ENCODE results near the gene ATXN1. TPM values are rescaled to one million over a fixed set of nuclear protein-coding genes. Genes with fewer than 3 reads are reported as not detected.

The ATXN1 gene
- total and polyA plus RNA-seq, 2 of the 13 experiments (the other 11 are each of a cell fraction or from before 2014, with no cell fraction given) = 20.7 to 39.5 TPM

DNA sequence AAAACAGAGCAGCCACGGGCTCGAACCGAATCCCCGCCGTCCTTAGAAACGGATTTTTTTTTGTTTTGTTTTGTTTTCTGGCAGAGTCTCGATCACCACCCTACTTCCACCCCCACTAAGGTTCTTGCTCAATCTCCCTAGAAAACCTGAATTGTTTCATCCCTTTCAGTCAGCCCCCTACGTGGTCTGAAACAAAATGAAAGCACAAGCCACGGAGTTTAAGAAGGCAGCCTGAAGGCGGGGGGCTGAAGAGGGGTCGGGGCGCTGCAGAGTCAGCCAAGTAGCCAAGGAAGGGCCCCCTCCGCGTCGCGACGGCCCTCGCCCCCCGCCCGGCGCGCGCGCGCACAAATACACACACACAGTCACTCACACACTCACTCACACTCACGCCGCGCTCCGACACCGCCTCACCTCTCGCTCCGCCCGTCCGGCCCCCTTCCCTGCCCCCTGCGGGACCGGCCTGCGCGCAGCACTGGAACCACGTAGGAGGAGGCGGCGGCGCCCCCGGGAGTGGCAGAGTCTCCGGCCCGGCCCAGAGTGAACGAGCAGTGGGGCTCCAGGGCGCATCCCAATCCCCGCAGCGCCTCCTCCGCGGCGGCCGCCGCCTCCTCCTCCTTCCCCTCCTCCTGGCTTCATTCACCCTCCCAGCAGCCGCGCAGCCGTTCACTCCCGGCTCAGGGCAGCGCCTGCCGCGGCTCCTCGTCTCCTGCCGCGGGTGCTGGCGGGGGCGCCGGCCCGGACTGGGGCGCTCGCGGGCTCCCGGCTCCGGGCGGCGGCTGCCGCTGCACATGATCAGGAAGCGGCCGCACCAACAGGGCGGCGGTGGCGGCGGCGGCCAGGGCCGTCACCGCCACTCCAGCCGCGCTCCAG, 1.4 kb downstream of the ATXN1 start (continued):
- TF ChIP-seq, protein P1, sequence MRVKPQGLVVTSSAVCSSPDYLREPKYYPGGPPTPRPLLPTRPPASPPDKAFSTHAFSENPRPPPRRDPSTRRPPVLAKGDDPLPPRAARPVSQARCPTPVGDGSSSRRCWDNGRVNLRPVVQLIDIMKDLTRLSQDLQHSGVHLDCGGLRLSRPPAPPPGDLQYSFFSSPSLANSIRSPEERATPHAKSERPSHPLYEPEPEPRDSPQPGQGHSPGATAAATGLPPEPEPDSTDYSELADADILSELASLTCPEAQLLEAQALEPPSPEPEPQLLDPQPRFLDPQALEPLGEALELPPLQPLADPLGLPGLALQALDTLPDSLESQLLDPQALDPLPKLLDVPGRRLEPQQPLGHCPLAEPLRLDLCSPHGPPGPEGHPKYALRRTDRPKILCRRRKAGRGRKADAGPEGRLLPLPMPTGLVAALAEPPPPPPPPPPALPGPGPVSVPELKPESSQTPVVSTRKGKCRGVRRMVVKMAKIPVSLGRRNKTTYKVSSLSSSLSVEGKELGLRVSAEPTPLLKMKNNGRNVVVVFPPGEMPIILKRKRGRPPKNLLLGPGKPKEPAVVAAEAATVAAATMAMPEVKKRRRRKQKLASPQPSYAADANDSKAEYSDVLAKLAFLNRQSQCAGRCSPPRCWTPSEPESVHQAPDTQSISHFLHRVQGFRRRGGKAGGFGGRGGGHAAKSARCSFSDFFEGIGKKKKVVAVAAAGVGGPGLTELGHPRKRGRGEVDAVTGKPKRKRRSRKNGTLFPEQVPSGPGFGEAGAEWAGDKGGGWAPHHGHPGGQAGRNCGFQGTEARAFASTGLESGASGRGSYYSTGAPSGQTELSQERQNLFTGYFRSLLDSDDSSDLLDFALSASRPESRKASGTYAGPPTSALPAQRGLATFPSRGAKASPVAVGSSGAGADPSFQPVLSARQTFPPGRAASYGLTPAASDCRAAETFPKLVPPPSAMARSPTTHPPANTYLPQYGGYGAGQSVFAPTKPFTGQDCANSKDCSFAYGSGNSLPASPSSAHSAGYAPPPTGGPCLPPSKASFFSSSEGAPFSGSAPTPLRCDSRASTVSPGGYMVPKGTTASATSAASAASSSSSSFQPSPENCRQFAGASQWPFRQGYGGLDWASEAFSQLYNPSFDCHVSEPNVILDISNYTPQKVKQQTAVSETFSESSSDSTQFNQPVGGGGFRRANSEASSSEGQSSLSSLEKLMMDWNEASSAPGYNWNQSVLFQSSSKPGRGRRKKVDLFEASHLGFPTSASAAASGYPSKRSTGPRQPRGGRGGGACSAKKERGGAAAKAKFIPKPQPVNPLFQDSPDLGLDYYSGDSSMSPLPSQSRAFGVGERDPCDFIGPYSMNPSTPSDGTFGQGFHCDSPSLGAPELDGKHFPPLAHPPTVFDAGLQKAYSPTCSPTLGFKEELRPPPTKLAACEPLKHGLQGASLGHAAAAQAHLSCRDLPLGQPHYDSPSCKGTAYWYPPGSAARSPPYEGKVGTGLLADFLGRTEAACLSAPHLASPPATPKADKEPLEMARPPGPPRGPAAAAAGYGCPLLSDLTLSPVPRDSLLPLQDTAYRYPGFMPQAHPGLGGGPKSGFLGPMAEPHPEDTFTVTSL (CRISPR knock-in tag; IDR thresholded peaks at IDR 0.05; ENCODE audit: borderline replicate concordance) = peak; percentile 54; the same call in 1 of the 2 replicates
- no peak for TF ChIP-seq ZNF530 (CRISPR knock-in tag; IDR thresholded peaks at IDR 0.05; ENCODE audit: low read depth)
- TF ChIP-seq KDM1A (CRISPR knock-in tag; IDR thresholded peaks at IDR 0.05) = peak; percentile 39; the same call in 1 of the 2 replicates
- TF ChIP-seq MED8 (CRISPR knock-in tag; IDR thresholded peaks at IDR 0.05; ENCODE audit: insufficient replicate concordance) = no peak
- TF ChIP-seq ZNF382 (CRISPR knock-in tag; IDR thresholded peaks at IDR 0.05; ENCODE audit: borderline replicate concordance) = no peak
- TF ChIP-seq ATM (IDR thresholded peaks at IDR 0.05; ENCODE audit: borderline replicate concordance) = no peak
- TF ChIP-seq ZBTB3 (CRISPR knock-in tag; IDR thresholded peaks at IDR 0.05; ENCODE audit: borderline replicate concordance, low read depth) = no peak
- TF ChIP-seq, protein P2, sequence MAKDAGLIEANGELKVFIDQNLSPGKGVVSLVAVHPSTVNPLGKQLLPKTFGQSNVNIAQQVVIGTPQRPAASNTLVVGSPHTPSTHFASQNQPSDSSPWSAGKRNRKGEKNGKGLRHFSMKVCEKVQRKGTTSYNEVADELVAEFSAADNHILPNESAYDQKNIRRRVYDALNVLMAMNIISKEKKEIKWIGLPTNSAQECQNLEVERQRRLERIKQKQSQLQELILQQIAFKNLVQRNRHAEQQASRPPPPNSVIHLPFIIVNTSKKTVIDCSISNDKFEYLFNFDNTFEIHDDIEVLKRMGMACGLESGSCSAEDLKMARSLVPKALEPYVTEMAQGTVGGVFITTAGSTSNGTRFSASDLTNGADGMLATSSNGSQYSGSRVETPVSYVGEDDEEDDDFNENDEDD (CRISPR knock-in tag; IDR thresholded peaks at IDR 0.05; ENCODE audit: borderline replicate concordance) = peak; percentile 50; the same call in 1 of the 2 replicates
- TF ChIP-seq KMT2B (CRISPR knock-in tag; IDR thresholded peaks at IDR 0.05) = peak; percentile 91
- TF ChIP-seq ZNF747 (CRISPR knock-in tag; IDR thresholded peaks at IDR 0.05; ENCODE audit: borderline replicate concordance) = no peak
- no peak for TF ChIP-seq MTF1 (CRISPR knock-in tag; IDR thresholded peaks at IDR 0.05)
- no peak for TF ChIP-seq NR1H2 (CRISPR knock-in tag; IDR thresholded peaks at IDR 0.05; ENCODE audit: borderline replicate concordance, low read depth)
- TF ChIP-seq TOE1 (CRISPR knock-in tag; IDR thresholded peaks at IDR 0.05) = peak; percentile 55; the same call in 1 of the 2 replicates
- no peak for TF ChIP-seq EHMT2 (IDR thresholded peaks at IDR 0.05; ENCODE audit: borderline replicate concordance, low read depth, low read length)
- TF ChIP-seq IRF2 (CRISPR knock-in tag; IDR thresholded peaks at IDR 0.05) = peak; percentile 75
- peak; percentile 79; the same call in 1 of the 2 replicates for TF ChIP-seq ZNF333 (CRISPR knock-in tag; IDR thresholded peaks at IDR 0.05; ENCODE audit: borderline replicate concordance)
- 0 out of 2 replicates have a peak, but pooled peaks have one; percentile 34 for TF ChIP-seq MYNN (CRISPR knock-in tag; IDR thresholded peaks at IDR 0.05; ENCODE audit: low read depth)
- peak; percentile 93 for TF ChIP-seq ZSCAN25 (CRISPR knock-in tag; IDR thresholded peaks at IDR 0.05)
- TF ChIP-seq, protein P3, sequence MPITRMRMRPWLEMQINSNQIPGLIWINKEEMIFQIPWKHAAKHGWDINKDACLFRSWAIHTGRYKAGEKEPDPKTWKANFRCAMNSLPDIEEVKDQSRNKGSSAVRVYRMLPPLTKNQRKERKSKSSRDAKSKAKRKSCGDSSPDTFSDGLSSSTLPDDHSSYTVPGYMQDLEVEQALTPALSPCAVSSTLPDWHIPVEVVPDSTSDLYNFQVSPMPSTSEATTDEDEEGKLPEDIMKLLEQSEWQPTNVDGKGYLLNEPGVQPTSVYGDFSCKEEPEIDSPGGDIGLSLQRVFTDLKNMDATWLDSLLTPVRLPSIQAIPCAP (CRISPR knock-in tag; IDR thresholded peaks at IDR 0.05; ENCODE audit: low read depth) = no peak
- TF ChIP-seq ZNF205 (CRISPR knock-in tag; IDR thresholded peaks at IDR 0.05) = peak; percentile 75; the same call in 1 of the 2 replicates
- TF ChIP-seq KDM6A (CRISPR knock-in tag; IDR thresholded peaks at IDR 0.05; ENCODE audit: low read depth) = 0 out of 2 replicates have a peak, but pooled peaks have one; percentile 34
- peak; percentile 72 for TF ChIP-seq RBM39 (IDR thresholded peaks at IDR 0.05; ENCODE audit: low read depth, low read length, poor library complexity, severe bottlenecking)
